ENCODE data around the gene FTH1.
"Not testable (repeated sequence)": the region's sequence is repeated elsewhere in the genome, so short reads cannot be mapped to it uniquely, and the experiment has no call there.

Gene FTH1

GRCh38 chr11:61963282-61964057 lies 4.0 kb downstream of the FTH1 start:
- DNase-seq: peak; percentile 86 to 94 (median 92)

- no peak for DNase-seq
Measured at GRCh38 chr11:61963016-61963281, 4.5 kb downstream of the FTH1 start.

DNA sequence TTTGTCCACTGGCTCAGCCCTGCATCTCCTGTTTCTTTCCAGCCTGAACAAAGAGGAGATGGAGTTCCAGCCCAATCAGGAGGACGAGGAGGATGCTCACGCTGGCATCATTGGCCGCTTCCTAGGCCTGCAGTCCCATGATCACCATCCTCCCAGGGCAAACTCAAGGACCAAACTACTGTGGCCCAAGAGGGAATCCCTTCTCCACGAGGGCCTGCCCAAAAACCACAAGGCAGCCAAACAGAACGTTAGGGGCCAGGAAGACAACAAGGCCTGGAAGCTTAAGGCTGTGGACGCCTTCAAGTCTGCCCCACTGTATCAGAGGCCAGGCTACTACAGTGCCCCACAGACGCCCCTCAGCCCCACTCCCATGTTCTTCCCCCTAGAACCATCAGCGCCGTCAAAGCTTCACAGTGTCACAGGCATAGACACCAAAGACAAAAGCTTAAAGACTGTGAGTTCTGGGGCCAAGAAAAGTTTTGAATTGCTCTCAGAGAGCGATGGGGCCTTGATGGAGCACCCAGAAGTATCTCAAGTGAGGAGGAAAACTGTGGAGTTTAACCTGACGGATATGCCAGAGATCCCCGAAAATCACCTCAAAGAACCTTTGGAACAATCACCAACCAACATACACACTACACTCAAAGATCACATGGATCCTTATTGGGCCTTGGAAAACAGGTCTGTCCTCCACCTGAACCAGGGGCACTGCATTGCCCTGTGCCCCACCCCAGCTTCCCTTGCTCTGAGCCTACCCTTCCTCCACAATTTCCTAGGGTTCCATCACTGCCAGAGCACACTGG lies 5.0 kb downstream of the FTH1 start:
- DNase-seq: peak; percentile 32 to 60 (median 51)

- DNase-seq: peak; percentile 52 to 68 (median 65)
Measured at GRCh38 chr11:61961570-61962212, 5.7 kb downstream of the FTH1 start.

GRCh38 chr11:61960532-61960931 lies 6.9 kb downstream of the FTH1 start:
- DNase-seq: no peak

GRCh38 chr11:61959678-61960077 lies 7.8 kb downstream of the FTH1 start:
- DNase-seq: no peak

GRCh38 chr11:61959114-61959513 lies 8.3 kb downstream of the FTH1 start:
- DNase-seq: no peak

DNA sequence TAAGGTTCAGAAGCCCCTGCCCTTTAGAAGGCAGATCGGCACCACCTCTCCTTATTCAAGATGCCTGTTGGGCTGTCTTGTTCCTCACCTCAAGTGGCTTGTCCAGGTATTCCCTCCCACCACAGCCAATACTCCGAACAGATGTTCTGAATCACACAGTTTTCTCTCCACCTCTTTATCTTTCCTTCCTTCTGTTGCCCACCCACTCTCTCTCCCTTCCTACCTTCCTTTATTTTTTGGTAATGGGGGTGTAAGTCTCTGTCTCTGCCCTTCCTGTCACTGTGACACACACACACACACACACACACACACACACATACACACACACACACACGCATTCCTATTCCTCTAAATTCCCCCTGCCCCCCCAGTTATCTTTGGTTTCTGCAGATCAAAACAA lies 8.8 kb downstream of the FTH1 start:
- no peak for DNase-seq

DNA sequence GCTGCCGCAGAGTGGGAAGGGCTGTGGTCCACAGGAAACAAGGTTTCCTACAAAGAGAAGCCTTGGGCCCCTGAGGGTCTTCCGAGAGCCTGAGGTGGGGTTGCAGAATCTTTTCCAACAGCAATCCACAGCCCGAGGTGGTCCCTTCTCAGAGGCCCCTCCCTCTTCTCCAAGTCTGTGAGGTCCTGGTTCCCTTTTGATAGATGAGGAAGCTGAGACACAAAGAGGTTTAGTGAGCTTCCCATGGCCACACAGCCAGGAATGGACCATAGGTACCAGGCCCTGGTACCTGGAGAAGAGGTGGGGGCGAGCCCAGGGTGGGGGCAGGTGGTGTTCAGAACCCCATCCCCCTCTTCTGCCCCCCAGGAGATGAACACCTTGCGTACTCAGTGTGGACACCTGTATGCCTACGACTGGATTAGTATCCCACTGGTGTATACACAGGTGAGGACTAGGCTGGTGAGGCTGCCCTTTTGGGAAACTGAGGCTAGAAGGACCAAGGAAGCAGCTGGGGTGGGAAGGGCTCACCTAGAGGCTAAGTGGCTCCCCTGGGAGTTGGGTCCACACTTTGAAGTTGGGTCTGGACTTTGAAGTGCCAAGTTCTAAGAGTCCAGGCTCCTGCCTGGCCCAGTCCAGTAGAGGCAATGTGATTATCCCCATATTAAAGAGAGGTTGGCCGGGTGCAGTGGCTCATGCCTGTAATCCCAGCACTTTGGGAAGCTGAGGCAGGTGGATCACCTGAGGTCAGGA lies 10.2 kb downstream of the FTH1 start:
- peak in 1 of 3 donors; percentile 31 for DNase-seq

DNA sequence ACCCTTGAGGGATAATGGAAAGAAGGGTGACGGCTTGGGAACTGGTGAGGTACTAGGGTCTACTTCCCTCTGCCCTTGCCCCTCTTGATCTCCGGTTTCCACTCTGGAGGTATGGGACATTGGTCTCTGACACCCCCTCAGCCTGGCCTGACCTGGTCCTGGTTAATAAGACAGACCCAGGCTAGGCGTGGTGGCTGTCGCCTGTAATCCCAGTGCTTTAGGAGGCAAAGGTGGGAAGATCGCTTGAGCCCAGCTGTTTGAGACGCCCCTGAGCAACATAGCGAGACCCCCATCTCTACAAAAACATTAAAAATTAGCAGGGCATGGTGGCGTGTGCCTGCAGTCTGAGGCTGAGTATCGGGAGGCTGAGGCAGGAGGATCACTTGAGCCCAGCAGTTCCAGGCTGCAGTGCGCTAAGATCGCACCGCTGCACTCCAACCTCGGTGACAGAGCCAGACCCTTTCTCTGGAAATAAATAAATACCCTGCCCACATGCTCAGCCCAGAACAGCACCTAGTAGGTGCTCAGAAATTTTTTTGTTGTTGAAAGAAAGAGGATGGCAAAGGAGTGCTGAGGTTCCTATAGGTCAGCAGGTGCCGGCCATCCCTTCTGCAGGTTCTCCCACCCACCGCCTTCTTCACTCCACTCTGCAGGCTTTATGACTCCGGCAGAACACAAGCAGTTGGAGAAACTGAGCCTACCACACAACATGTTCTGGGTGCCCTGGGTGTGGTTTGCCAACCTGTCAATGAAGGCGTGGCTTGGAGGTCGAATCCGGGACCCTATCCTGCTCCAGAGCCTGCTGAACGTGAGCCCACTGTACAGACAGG lies 11.0 kb downstream of the FTH1 start:
- DNase-seq: no peak

DNA sequence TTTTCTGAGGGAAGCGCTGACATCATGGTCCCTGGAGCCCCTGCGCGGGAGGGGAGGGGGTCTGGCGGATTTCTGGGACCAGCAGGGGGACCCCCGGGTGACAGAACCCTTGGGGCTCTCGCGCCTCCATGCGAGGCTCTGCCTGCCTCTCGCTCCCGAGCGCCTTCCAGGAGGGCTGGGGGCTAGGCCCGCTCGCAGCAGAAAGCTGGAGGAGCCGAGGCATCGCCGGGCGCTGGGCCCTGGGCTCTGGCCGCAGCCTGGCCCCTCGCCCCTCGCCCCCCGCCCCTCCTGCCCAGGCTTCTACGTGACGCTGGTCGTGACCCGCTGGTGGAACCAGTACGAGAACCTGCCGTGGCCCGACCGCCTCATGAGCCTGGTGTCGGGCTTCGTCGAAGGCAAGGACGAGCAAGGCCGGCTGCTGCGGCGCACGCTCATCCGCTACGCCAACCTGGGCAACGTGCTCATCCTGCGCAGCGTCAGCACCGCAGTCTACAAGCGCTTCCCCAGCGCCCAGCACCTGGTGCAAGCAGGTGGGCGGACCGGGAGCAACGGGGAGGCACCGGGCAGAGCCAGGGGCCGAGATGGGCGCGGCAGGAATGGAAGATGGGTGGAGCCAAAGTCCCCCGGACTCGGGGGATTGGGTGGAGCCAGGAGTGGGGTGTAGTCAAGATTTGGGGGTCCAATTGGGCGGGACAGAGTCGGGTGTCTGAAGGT lies 11.9 kb downstream of the FTH1 start:
- DNase-seq: peak; percentile 36 to 43 (median 39)

GRCh38 chr11:61954851-61955421 lies 12.5 kb downstream of the FTH1 start:
- peak; percentile 92 to 93 (median 93) for DNase-seq

GRCh38 chr11:61954106-61954850 lies 13.2 kb downstream of the FTH1 start:
- DNase-seq: peak; percentile 44 to 71 (median 56)

DNA sequence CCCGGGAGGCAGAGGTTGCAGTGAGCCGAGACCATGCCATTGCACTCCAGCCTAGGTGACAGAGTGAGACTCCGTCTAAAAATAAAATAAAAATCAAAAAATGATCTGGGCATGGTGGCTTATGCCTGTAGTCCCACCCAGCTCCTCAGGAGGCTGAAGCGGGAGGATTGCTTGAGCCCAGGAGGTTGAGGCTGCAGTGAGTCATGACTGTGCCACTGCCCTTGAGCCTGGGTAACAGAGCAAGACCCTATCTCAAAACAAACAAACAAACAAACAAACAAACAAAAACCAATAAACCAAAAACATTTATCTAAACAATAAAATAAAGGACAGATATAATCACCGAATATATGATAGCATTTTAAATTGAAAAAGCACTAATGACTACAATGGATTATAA lies 13.8 kb downstream of the FTH1 start:
- not testable (repeated sequence) for DNase-seq

DNA sequence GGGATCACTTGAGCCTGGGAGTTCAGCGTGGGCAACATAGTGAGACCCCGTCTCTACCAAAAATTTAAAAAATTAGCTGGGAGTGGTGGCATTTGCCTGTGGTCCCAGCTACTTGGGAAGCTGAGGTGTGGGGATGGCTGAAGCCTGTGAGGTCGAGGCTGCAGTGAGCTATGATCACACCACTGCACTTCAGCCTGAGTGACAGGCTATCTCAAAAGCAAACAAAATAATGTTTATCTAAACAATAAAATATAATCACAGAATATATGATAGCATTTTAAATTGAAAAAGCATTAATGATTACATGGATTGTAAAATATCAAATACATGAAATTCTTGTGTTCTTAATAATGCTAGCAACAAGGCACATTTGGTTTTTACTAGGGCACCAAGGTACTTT lies 14.6 kb downstream of the FTH1 start:
- DNase-seq: no peak

GRCh38 chr11:61951484-61952135 lies 15.8 kb downstream of the FTH1 start:
- no peak for DNase-seq

GRCh38 chr11:61950035-61950547 lies 17.3 kb downstream of the FTH1 start, which contains the start of gene BEST1:
Gene BEST1 (plus strand): TSS chr11:61950351. CDS start chr11:61951807, 1,456 bp downstream.
- no peak for DNase-seq

DNA sequence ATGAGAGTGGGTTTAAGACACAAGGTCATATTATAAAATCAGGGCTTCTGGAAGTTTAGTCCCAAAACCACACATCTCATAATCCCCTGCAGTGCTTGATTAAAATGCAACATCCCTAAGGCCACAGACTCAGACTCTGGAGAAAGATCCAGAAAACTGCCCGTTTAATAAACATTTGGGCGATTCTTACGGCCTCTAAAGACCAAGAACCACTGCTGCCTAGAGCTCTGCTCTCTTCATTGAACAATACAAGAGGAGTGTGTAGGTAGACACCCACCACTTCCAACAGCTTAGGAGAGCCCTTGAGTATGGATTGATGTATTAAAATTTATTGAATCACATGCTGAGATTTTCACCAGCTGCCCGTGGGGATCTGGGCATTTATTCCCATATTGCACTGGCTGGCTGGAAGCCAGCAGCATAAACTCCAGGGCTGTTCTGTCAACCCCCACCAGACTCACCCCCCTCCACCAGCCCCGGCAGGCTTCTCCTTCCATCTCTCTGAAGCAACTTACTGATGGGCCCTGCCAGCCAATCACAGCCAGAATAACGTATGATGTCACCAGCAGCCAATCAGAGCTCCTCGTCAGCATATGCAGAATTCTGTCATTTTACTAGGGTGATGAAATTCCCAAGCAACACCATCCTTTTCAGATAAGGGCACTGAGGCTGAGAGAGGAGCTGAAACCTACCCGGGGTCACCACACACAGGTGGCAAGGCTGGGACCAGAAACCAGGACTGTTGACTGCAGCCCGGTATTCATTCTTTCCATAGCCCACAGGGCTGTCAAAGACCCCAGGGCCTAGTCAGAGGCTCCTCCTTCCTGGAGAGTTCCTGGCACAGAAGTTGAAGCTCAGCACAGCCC lies 18.0 kb downstream of the FTH1 start:
- DNase-seq: peak; percentile 81 to 84 (median 82)

Data from suppressor macrophage treated with lipopolysaccharide for 1 hour (primary cell).